ENCODE results near the gene ESRRA. TPM values are rescaled to one million over a fixed set of nuclear protein-coding genes. Genes with fewer than 3 reads are reported as not detected.

ESRRA gene
- total RNA-seq (10 to 100 TPM in 6 of 7 donors, 1 to 10 TPM in 1; 9.2 to 17.4 (median 15.7) TPM), polyA plus RNA-seq (10 to 100 TPM in 1 of 2 donors, 1 to 10 TPM in 1; 2.3 to 11.9 TPM)
- long read RNA-seq, donor 1, partial matches to known transcripts: 5 of 9 reads
- long read RNA-seq, donor 1, other reads (novel, unspliced or antisense): 2 of 9 reads
- long read RNA-seq, donor 2, partial matches to known transcripts: 0 of 1 reads
- long read RNA-seq, donor 2, other reads (novel, unspliced or antisense): 0 of 1 reads
- long read RNA-seq, donor 3, transcript ESRRA-201 (7 exons, 2,215 nt): major isoform, 29 of 48 reads
- long read RNA-seq, donor 3, partial matches to known transcripts: 6 of 48 reads
- long read RNA-seq, donor 3, other reads (novel, unspliced or antisense): 9 of 48 reads

GRCh38 chr11:64305075-64305690 is at the start of gene ESRRA:
Gene ESRRA (plus strand): TSS chr11:64305524. CDS start chr11:64307180, 1,656 bp downstream.
- H3K4me3 ChIP-seq: peak within 1 kb of the TSS; percentile 48
- intact Hi-C loops (cut with DNase I): loop anchor here in 1 of 4 donors (2.0 to 5.0 kb wide), 2 partner anchors 20 to 63 kb away; partner anchors contain the start of genes BAD, FKBP2 and GPR137
- no peaks in the 10 kb centered on the region for H3K36me3 ChIP-seq
- H3K9me3 ChIP-seq: no peaks in the 10 kb centered on the region
- peak within 1 kb of the TSS in 1 of 2 donors; percentile 55 for H3K27ac ChIP-seq
- peaks cover 10% of the 10 kb centered on the region for H3K4me1 ChIP-seq (ENCODE audit: insufficient read depth)
- no peak for TF ChIP-seq POLR2A (IDR thresholded peaks at IDR 0.05)
- no peak for TF ChIP-seq EP300 (IDR thresholded peaks at IDR 0.05)
- 1 to 2% (median 1%) methylated on average over 30 to 79 of the region's 81 CpGs for WGBS, 3 donors
- peak; percentile 99 for DNase-seq
- H3K27me3 ChIP-seq: peaks cover 2% of the 10 kb centered on the region

- 81 to 85% (median 82%) methylated on average over 15 of the region's 15 CpGs for WGBS, 3 donors
These were observed 49.0 kb upstream of the ESRRA start for GRCh38 chr11:64256300-64256699.

GRCh38 chr11:64258356-64258755 is 47.0 kb upstream of the ESRRA start:
- no peak for TF ChIP-seq POLR2A (IDR thresholded peaks at IDR 0.05)
- TF ChIP-seq CTCF (IDR thresholded peaks at IDR 0.05): no peak
- TF ChIP-seq EP300 (IDR thresholded peaks at IDR 0.05): no peak
- Histone ChIP-seq H3K9me3 (no peaks in the 10 kb centered on the region), H3K36me3 (no peaks in the 10 kb centered on the region), H3K27ac (no peak overlapping the region), H3K4me3 (no peak overlapping the region), H3K4me1 (ENCODE audit: insufficient read depth) (no peaks in the 10 kb centered on the region), H3K27me3 (no peaks in the 10 kb centered on the region)
- WGBS, 3 donors: 86 to 94% (median 89%) methylated on average over 23 to 24 of the region's 24 CpGs
- intact Hi-C loops (cut with DNase I): no loop called here
- no peak for DNase-seq

More at GRCh38 chr11:64256300-64256699, 49.0 kb upstream of the ESRRA start:
- Histone ChIP-seq H3K27me3 (no peaks in the 10 kb centered on the region), H3K36me3 (no peaks in the 10 kb centered on the region), H3K4me3 (no peak overlapping the region), H3K9me3 (no peaks in the 10 kb centered on the region), H3K27ac (no peak overlapping the region), H3K4me1 (ENCODE audit: insufficient read depth) (peaks cover 5% of the 10 kb centered on the region)
- TF ChIP-seq CTCF (IDR thresholded peaks at IDR 0.05) (no peak), EP300 (IDR thresholded peaks at IDR 0.05) (no peak), POLR2A (IDR thresholded peaks at IDR 0.05) (no peak)
- DNase-seq: no peak
- intact Hi-C loops (cut with DNase I): no loop called here

DNA sequence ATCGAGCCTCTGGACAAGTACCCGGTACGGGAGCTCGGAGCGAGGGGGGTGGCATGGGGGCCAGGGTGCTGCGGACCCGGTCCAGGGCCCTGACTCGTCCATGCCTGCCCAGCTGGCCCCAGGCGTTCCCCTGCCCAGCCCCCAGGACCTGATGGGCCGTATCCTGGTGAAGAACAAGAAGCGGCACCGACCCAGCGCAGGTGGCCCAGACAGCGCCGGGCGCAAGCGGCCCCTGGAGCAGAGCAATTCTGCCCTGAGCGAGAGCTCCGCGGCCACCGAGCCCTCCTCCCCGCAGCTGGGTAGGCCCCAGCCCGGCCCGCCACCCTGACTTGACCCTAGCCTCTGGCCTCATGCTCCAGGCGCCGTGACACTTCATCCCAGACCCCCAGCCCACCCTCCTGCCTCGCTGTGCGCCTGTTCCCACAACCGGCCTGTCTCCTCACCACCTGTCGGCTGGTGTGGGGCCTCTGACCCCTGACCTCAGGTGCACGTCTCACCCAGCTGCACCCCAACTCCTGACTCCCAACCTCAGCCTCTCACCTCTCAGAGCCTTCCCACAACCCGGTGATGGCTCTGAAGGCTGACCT is 46.3 kb upstream of the ESRRA start:
- intact Hi-C loops (cut with DNase I): no loop called here
- Histone ChIP-seq H3K27me3 (no peaks in the 10 kb centered on the region), H3K4me3 (no peak overlapping the region), H3K27ac (no peak overlapping the region), H3K36me3 (no peaks in the 10 kb centered on the region), H3K4me1 (ENCODE audit: insufficient read depth) (no peaks in the 10 kb centered on the region), H3K9me3 (no peaks in the 10 kb centered on the region)
- no peak for DNase-seq
- WGBS, 3 donors: 87 to 93% (median 88%) methylated on average over 31 to 32 of the region's 32 CpGs
- TF ChIP-seq CTCF (IDR thresholded peaks at IDR 0.05) (no peak), EP300 (IDR thresholded peaks at IDR 0.05) (no peak)
